ENCODE data around the gene CAMK2G.

- TF ChIP-seq POLR2AphosphoS5 (IDR thresholded peaks at IDR 0.05; ENCODE audit: low read depth, low read length) (no peak), TAF1 (IDR thresholded peaks at IDR 0.05; ENCODE audit: borderline replicate concordance, insufficient read depth, low read length) (no peak), REST (IDR thresholded peaks at IDR 0.05; ENCODE audit: insufficient read depth in 1 of 2, low read depth in 2 of 2, low read length in 2 of 2) (no peak)
Measured at GRCh38 chr10:73868655-73869195, 5.6 kb downstream of the CAMK2G start.
